PC-3 (cell line): Measurements from ENCODE around the gene PAGR1. TPM values are rescaled to one million over a fixed set of nuclear protein-coding genes. Genes with fewer than 3 reads are reported as not detected.
"Not testable (repeated sequence)": the region's sequence is repeated elsewhere in the genome, so short reads cannot be mapped to it uniquely, and the experiment has no call there.

Experiments used
- ATAC-seq: fragments of 200-7000 bp; cut with Tn5 transposase; 2 replicates; pipeline ENCODE4 v1.9.1; 2020; ENCODE audit warnings: mild to moderate bottlenecking, moderate library complexity
- BruUV-seq: library from RNA; stranded (reverse); fragments of 400-500 nt; replicated peaks from 2 replicates; lab custom pipeline; 2021; lab: Mats Ljungman, UMichigan
- CTCF ChIA-PET: fragments of 300-600 bp; sonication (Branson Sonifier 250); formaldehyde crosslinking; loops from one replicate; lab custom pipeline; 2022; ENCODE audit warnings: antibody characterized with exemption; lab: Charles Lee
- POLR2A ChIA-PET: fragments of 300-600 bp; sonication (Branson Sonifier 250); formaldehyde crosslinking; loops from one replicate; lab custom pipeline; 2022; ENCODE audit warnings: antibody characterized with exemption; ENCODE audit not compliant: unreplicated experiment; lab: Charles Lee
- DNase-seq: peaks from one replicate; pipeline ENCODE4 v3.0.0-alpha.2; 2015
- H2AFZ ChIP-seq: fragments of 300-600 bp; sonication (generic); 2 replicates; pipeline ENCODE4 v1.6.0; 2016; ENCODE audit warnings: antibody characterized with exemption, low read length
- H3F3A ChIP-seq: fragments of 300-600 bp; sonication (generic); one replicate; pipeline ENCODE4 v1.6.0; 2017; ENCODE audit warnings: antibody characterized with exemption, low read length, control low read depth, mild to moderate bottlenecking; ENCODE audit not compliant: unreplicated experiment
- H3K27ac ChIP-seq: fragments of 300-600 bp; sonication (generic); 2 replicates; pipeline ENCODE4 v1.5.1; 2016; ENCODE audit warnings: mild to moderate bottlenecking, low read length
- H3K27me3 ChIP-seq: fragments of 300-600 bp; sonication (generic); 2 replicates; pipeline ENCODE4 v1.6.1; 2016; ENCODE audit warnings: low read length, mixed read lengths
- H3K36me3 ChIP-seq: fragments of 300-600 bp; sonication (generic); 2 replicates; pipeline ENCODE4 v1.6.1; 2016; ENCODE audit warnings: low read depth, mixed run types, low read length, mixed read lengths
- H3K4me1 ChIP-seq: fragments of 300-600 bp; sonication (generic); 2 replicates; pipeline ENCODE4 v1.5.1; 2016; ENCODE audit warnings: low read length; ENCODE audit not compliant: insufficient read depth
- H3K4me2 ChIP-seq: fragments of 300-600 bp; sonication (generic); 2 replicates; pipeline ENCODE4 v1.6.0; 2016; ENCODE audit warnings: low read length
- H3K4me3 ChIP-seq: fragments of 300-600 bp; sonication (generic); 2 replicates; pipeline ENCODE4 v1.5.1; 2016; ENCODE audit warnings: mild to moderate bottlenecking, low read length, mixed read lengths
- H3K79me2 ChIP-seq: fragments of 300-600 bp; sonication (generic); 2 replicates; pipeline ENCODE4 v1.6.1; 2017; ENCODE audit warnings: low read length, mixed read lengths
- H3K9ac ChIP-seq: fragments of 300-600 bp; sonication (generic); 2 replicates; pipeline ENCODE4 v1.6.0; 2016; ENCODE audit warnings: mild to moderate bottlenecking, low read length
- H3K9me2 ChIP-seq: fragments of 300-600 bp; sonication (generic); replicated peaks from 2 replicates; pipeline ENCODE4 v1.6.1; 2016; ENCODE audit warnings: mixed run types, low read length, mixed read lengths
- H3K9me3 ChIP-seq: fragments of 300-600 bp; sonication (generic); 2 replicates; pipeline ENCODE4 v1.6.1; 2016; ENCODE audit warnings: low read length, mixed read lengths
- H4K20me1 ChIP-seq: fragments of 300-600 bp; sonication (generic); 2 replicates; pipeline ENCODE4 v1.6.1; 2016; ENCODE audit warnings: low read length, mixed read lengths
- CTCF ChIP-seq: fragments of 300-600 bp; sonication (generic); conservative IDR thresholded peaks from 2 replicates; pipeline ENCODE4 v1.5.1; 2017; ENCODE audit warnings: antibody characterized with exemption, low read depth, mild to moderate bottlenecking, low read length
- EZH2 ChIP-seq: fragments of 300-600 bp; sonication (generic); IDR thresholded peaks from one replicate; pipeline ENCODE4 v1.6.1; 2017; ENCODE audit warnings: antibody characterized with exemption, mild to moderate bottlenecking, low read length; ENCODE audit not compliant: unreplicated experiment
- EZH2phosphoT487 ChIP-seq: fragments of 300-600 bp; sonication (generic); IDR thresholded peaks from 2 replicates; pipeline ENCODE4 v1.6.1; 2018; ENCODE audit warnings: mild to moderate bottlenecking, antibody characterized with exemption, low read length, borderline replicate concordance
- intact Hi-C: fragments of 100-400 bp; cut with micrococcal nuclease; formaldehyde crosslinking; loops from 2 replicates; pipeline ENCODE4 v1.9.0; 2023
- total RNA-seq: library from RNA; depleted of rRNA; stranded (reverse); fragments of >200 nt; gene quantifications from 2 replicates; pipeline ENCODE4 v1.2.3, GENCODE V29; 2014

PAGR1 gene
- total RNA-seq, 1 experiment from 2014 or later: 53.8 TPM

DNA sequence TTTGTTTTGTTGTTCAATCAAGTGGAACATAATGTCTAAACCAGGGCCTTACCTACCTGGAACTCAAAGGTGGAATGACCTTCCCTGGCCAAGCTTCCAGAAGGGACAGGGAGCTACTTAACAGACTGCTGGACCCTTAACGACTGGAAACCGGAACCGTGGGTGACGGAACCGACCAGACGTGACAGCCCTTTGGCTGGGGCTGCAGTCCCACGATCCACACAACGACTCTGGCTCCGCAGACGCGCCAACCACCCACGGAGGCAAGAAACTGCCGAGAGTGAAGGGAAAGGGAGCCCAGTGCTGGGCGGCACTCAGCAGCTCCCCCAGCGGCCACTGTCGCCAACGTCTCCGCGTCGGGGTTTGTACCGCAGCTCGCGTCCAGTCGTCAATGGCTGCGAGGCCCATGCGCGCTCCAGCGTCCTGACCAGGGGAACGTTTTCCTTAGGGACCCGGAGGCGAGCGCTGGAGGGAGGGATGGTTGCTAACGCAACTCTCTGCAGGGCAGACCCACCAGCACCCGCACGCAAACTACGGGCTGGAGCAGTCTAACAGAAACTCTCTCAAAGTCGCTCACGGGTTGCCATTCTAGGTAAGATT is 31.0 kb upstream of the PAGR1 start:
- H4K20me1 ChIP-seq: no peaks in the 10 kb centered on the region
- ATAC-seq (no peak), DNase-seq (no peak)
- H3K36me3 ChIP-seq: no peaks in the 10 kb centered on the region
- no peak overlapping the region for H3K4me2 ChIP-seq
- H3F3A ChIP-seq: no peaks in the 10 kb centered on the region
- intact Hi-C loops: no loop called here
- TF ChIP-seq EZH2 (no peak), EZH2phosphoT487 (no peak), CTCF (no peak)
- no peaks in the 10 kb centered on the region for H3K9me3 ChIP-seq
- H3K27me3 ChIP-seq: no peaks in the 10 kb centered on the region
- H2AFZ ChIP-seq: no peak overlapping the region
- no peaks in the 10 kb centered on the region for H3K9me2 ChIP-seq
- no peaks in the 10 kb centered on the region for H3K79me2 ChIP-seq
- no peak overlapping the region for H3K4me3 ChIP-seq
- no peak overlapping the region for H3K9ac ChIP-seq
- no peak overlapping the region for H3K27ac ChIP-seq
- CTCF ChIA-PET: interaction anchor here (0.5 kb wide), 1 partner anchor 19 kb away, joined by 5 read pairs; no protein-coding TSS in a partner anchor
- POLR2A ChIA-PET: no interaction called here
- BruUV-seq: no TSS peak
- H3K4me1 ChIP-seq: peaks cover 10% of the 10 kb centered on the region

- POLR2A ChIA-PET, CTCF ChIA-PET, intact Hi-C loops: not testable (repeated sequence)
Observed at GRCh38 chr16:29787155-29787554, 28.8 kb upstream of the PAGR1 start.

GRCh38 chr16:29789775-29790182 is 26.2 kb upstream of the PAGR1 start:
- Histone ChIP-seq H3K4me2 (peak overlapping the region; percentile 82), H4K20me1 (no peaks in the 10 kb centered on the region; the same call in 1 of the 2 replicates), H3K9me2 (no peaks in the 10 kb centered on the region), H3K27ac (no peak overlapping the region), H2AFZ (peak overlapping the region; percentile 89), H3K4me3 (peak overlapping the region; percentile 69), H3K9me3 (no peaks in the 10 kb centered on the region), H3K9ac (peak overlapping the region; percentile 69), H3K4me1 (peaks cover 13% of the 10 kb centered on the region), H3K36me3 (no peaks in the 10 kb centered on the region; the same call in 1 of the 2 replicates), H3K79me2 (peaks cover 42% of the 10 kb centered on the region), H3F3A (no peaks in the 10 kb centered on the region), H3K27me3 (no peaks in the 10 kb centered on the region)
- ATAC-seq: peak; percentile 6; the same call in 1 of the 2 replicates
- DNase-seq: no peak
- intact Hi-C loops: no loop called here
- BruUV-seq: TSS peak; percentile 94
- ChIA-PET POLR2A (no interaction called here), CTCF (interaction anchor here (1.6 kb wide), 1 partner anchor 26 kb away, joined by 5 read pairs; the partner anchor contains the start of gene PAGR1)
- no peak for TF ChIP-seq CTCF
- no peak for TF ChIP-seq EZH2
- no peak for TF ChIP-seq EZH2phosphoT487

More at GRCh38 chr16:29787155-29787554, 28.8 kb upstream of the PAGR1 start:
- not testable (repeated sequence) for H3K9ac ChIP-seq, H3K9me2 ChIP-seq, H3F3A ChIP-seq, DNase-seq, H3K27me3 ChIP-seq, H2AFZ ChIP-seq, H3K36me3 ChIP-seq, H4K20me1 ChIP-seq, H3K4me2 ChIP-seq, H3K4me3 ChIP-seq, H3K9me3 ChIP-seq, ATAC-seq, H3K27ac ChIP-seq, BruUV-seq
- peaks cover 15% of the 10 kb centered on the region for H3K4me1 ChIP-seq
- peaks cover 16% of the 10 kb centered on the region for H3K79me2 ChIP-seq
